GM23248 (cell line): ENCODE results near the gene RSF1. TPM values are rescaled to one million over a fixed set of nuclear protein-coding genes. Genes with fewer than 3 reads are reported as not detected.

Experiments
- DNase-seq: peaks from one replicate; pipeline ENCODE4 v3.0.0-alpha.2; 2015
- H2AFZ ChIP-seq: fragments of 200-600 bp; sonication (generic); 2 replicates; pipeline ENCODE4 v1.6.1; 2016; ENCODE audit warnings: antibody characterized with exemption
- H3F3A ChIP-seq: fragments of 200-600 bp; sonication (generic); 2 replicates; pipeline ENCODE4 v1.6.1; 2016; ENCODE audit warnings: mild to moderate bottlenecking, antibody characterized with exemption, mixed run types; ENCODE audit not compliant: insufficient read depth
- H3K27ac ChIP-seq: fragments of 200-600 bp; sonication (generic); 2 replicates; pipeline ENCODE4 v1.5.1; 2016; ENCODE audit warnings: mild to moderate bottlenecking
- H3K27me3 ChIP-seq: fragments of 200-600 bp; sonication (generic); replicated peaks from 2 replicates; pipeline ENCODE4 v1.6.1; 2016; ENCODE audit warnings: mild to moderate bottlenecking; ENCODE audit not compliant: insufficient read depth
- H3K36me3 ChIP-seq: fragments of 200-600 bp; sonication (generic); 2 replicates; pipeline ENCODE4 v1.6.1; 2016; ENCODE audit warnings: low read depth, mild to moderate bottlenecking
- H3K4me1 ChIP-seq: fragments of 200-600 bp; sonication (generic); 2 replicates; pipeline ENCODE4 v1.6.1; 2016; ENCODE audit warnings: mild to moderate bottlenecking; ENCODE audit not compliant: insufficient read depth
- H3K4me2 ChIP-seq: fragments of 200-600 bp; sonication (generic); one replicate; pipeline ENCODE4 v1.6.1; 2016; ENCODE audit warnings: mild to moderate bottlenecking; ENCODE audit not compliant: unreplicated experiment
- H3K4me3 ChIP-seq: fragments of 200-600 bp; sonication (generic); 2 replicates; pipeline ENCODE4 v1.5.1; 2016; ENCODE audit warnings: mild to moderate bottlenecking
- H3K79me2 ChIP-seq: fragments of 200-600 bp; sonication (generic); 2 replicates; pipeline ENCODE4 v1.6.1; 2016; ENCODE audit warnings: mild to moderate bottlenecking; ENCODE audit not compliant: insufficient read depth
- H3K9ac ChIP-seq: fragments of 200-600 bp; sonication (generic); 2 replicates; pipeline ENCODE4 v1.6.1; 2016; ENCODE audit warnings: mild to moderate bottlenecking
- H3K9me2 ChIP-seq: fragments of 200-600 bp; sonication (generic); 2 replicates; pipeline ENCODE4 v1.6.1; 2016; ENCODE audit warnings: mixed run types, mild to moderate bottlenecking, moderate library complexity; ENCODE audit not compliant: insufficient read depth
- H3K9me3 ChIP-seq: fragments of 200-600 bp; sonication (generic); one replicate; pipeline ENCODE4 v1.6.1; 2017; ENCODE audit warnings: low read depth
- H4K20me1 ChIP-seq: fragments of 200-600 bp; sonication (generic); 2 replicates; pipeline ENCODE4 v1.6.0; 2016; ENCODE audit not compliant: insufficient read depth
- EZH2 ChIP-seq: fragments of 200-600 bp; sonication (generic); IDR thresholded peaks from 2 replicates; pipeline ENCODE4 v1.6.1; 2018; ENCODE audit warnings: antibody characterized with exemption, mild to moderate bottlenecking; ENCODE audit not compliant: insufficient read depth, poor library complexity, severe bottlenecking
- EZH2phosphoT487 ChIP-seq: fragments of 200-600 bp; sonication (generic); IDR thresholded peaks from 2 replicates; pipeline ENCODE4 v1.6.1; 2018; ENCODE audit warnings: antibody characterized with exemption, moderate library complexity, mild to moderate bottlenecking, low read depth; ENCODE audit not compliant: insufficient read depth
- WGBS, 2 experiments: methylation state at CpG; one replicate each; pipeline ENCODE4 v1.1.6; 2015 to 2017; ENCODE audit warnings: low lambda C conversion rate in 2 of 2, low coverage in 1 of 2; ENCODE audit errors: missing lambda C conversion rate in 2 of 2; 5-methylcytosine and 5-hydroxymethylcytosine counted together
- in situ Hi-C: fragments of 300-500 bp; cut with MboI; formaldehyde crosslinking; loops from 2 replicates; pipeline ENCODE4 v1.15.0; 2020
- polyA plus RNA-seq: library from polyadenylated mRNA; unstranded; fragments of >200 nt; fragmentation: Nextera tagmentation; extraction: Ambion mirVana; gene quantifications from 2 replicates; pipeline ENCODE4 v1.2.1, GENCODE V29; 2016
- total RNA-seq: library from RNA; depleted of rRNA; stranded (reverse); fragments of >200 nt; shearing (Covaris generic); gene quantifications from 2 replicates; pipeline ENCODE4 v1.2.3, GENCODE V29; 2014

RSF1 gene
- total and polyA plus RNA-seq, 2 experiments from 2014 or later, result 39.0 to 48.2 TPM

DNA sequence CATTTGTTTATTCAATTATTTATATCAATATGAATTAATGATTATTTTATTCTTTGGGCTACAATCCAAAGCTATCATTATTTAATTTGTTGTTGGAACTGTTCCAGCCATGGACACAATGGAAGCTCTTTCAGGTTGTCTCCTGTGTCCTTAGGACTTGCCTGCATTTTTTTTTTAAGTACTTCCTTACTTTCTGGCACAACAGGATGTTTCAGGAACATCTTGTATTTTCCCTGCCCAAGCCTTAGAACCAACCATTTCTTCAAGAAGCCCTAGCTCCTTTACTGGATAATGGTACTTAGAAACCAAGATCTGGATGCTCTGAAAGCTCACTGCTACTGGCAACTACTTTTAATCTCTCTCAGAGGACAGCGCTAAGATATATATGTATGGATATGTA, 125.1 kb downstream of the RSF1 start:
- no peak for TF ChIP-seq EZH2phosphoT487
- no peak for TF ChIP-seq EZH2
- in situ Hi-C loops, result no loop called here
- no peaks in the 10 kb centered on the region; the same call in 1 of the 2 replicates for H3F3A ChIP-seq
- no peaks in the 10 kb centered on the region for H3K9me2 ChIP-seq
- no peak overlapping the region for H3K4me2 ChIP-seq
- no peak overlapping the region for H3K27ac ChIP-seq
- no peaks in the 10 kb centered on the region for H3K27me3 ChIP-seq
- H3K9me3 ChIP-seq, result no peaks in the 10 kb centered on the region
- no peak overlapping the region for H3K4me3 ChIP-seq
- H3K36me3 ChIP-seq, result peaks cover 48% of the 10 kb centered on the region
- 92 to 100% methylated on average over 1 of the region's 1 CpG for WGBS, 2 experiments
- no peaks in the 10 kb centered on the region for H3K79me2 ChIP-seq
- H4K20me1 ChIP-seq, result no peaks in the 10 kb centered on the region
- no peak overlapping the region for H3K9ac ChIP-seq
- no peaks in the 10 kb centered on the region for H3K4me1 ChIP-seq
- H2AFZ ChIP-seq, result no peak overlapping the region
- no peak for DNase-seq

DNA sequence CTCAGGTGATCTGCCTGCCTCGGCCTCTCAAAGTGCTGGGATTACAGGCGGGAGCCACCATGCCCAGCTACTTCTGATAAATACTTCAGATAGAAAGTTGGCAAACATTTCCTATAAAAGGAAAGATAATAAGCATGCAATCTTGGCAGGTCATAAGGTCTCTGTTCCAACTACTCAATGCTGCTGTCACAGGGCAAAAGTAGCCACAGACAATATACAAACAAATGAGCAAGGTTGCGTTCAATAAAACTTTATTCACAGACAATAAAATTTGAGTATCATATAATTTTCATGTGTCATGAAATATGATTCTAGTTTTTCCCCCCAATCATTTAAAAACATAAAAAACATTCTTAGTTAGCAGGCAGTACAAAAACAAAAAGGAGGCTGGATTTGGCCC, 129.9 kb downstream of the RSF1 start:
- Histone ChIP-seq H3K4me3 (no peak overlapping the region), H3K79me2 (no peaks in the 10 kb centered on the region), H3K4me1 (no peaks in the 10 kb centered on the region), H3K4me2 (no peak overlapping the region), H2AFZ (no peak overlapping the region), H3K27ac (no peak overlapping the region), H3K9me2 (no peaks in the 10 kb centered on the region), H3K9me3 (no peaks in the 10 kb centered on the region), H4K20me1 (no peaks in the 10 kb centered on the region), H3K9ac (no peak overlapping the region), H3F3A (no peaks in the 10 kb centered on the region; the same call in 1 of the 2 replicates), H3K27me3 (no peaks in the 10 kb centered on the region), H3K36me3 (peaks cover 41% of the 10 kb centered on the region)
- no peak for TF ChIP-seq EZH2phosphoT487
- 100% methylated on average over 3 of the region's 3 CpGs for WGBS, 2 experiments
- in situ Hi-C loops, result no loop called here
- no peak for DNase-seq

DNA sequence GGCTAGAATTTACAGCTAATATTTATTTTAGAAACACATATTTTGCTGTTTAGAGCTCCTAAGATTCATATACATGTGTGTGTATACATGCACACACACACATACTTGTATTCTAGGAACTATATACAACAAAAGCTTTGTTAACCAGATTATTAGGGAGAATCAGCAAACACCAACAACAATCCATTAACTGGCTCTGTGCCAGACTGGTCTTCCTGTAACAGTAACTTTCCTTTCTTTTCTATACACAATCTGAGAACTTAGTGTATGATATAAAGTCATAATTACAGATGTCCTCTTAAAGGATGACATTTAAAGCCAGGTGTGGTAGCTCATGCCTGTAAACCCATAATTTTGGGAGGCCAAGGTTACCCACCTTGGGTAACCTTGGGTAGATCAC, 133.4 kb downstream of the RSF1 start:
- Histone ChIP-seq H3K79me2 (no peaks in the 10 kb centered on the region), H3K27ac (no peak overlapping the region), H3K4me2 (no peak overlapping the region), H3K9me3 (no peaks in the 10 kb centered on the region), H3K27me3 (no peaks in the 10 kb centered on the region), H3K4me1 (no peaks in the 10 kb centered on the region), H3K4me3 (no peak overlapping the region), H3K9ac (no peak overlapping the region), H3K36me3 (peaks cover 51% of the 10 kb centered on the region; the same call in 1 of the 2 replicates), H2AFZ (no peak overlapping the region), H4K20me1 (no peaks in the 10 kb centered on the region), H3K9me2 (no peaks in the 10 kb centered on the region), H3F3A (no peaks in the 10 kb centered on the region; the same call in 1 of the 2 replicates)
- TF ChIP-seq EZH2 (no peak), EZH2phosphoT487 (no peak)
- in situ Hi-C loops, result no loop called here
- peak; percentile 9 for DNase-seq

DNA sequence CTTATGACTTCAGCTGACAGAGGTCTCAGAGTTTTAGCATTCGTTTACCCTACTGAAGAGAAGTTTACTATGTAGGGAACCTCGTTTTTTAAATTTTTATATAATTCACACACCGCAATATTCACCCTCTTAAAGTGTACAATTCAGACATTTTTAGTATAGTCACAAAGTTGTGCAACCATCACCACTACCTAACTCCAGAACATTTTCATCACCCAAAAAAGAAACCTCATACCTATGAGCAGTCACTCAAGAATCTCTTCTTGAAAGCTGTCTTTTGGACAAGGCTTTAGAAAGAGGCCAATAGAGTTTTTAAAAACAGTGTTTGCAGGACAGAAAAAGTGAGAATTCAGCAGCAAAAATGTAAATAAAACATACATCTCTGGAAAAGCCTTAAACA, 143.4 kb downstream of the RSF1 start:
- H4K20me1 ChIP-seq, result no peaks in the 10 kb centered on the region
- H3K9ac ChIP-seq, result no peak overlapping the region
- H3K79me2 ChIP-seq, result no peaks in the 10 kb centered on the region
- H2AFZ ChIP-seq, result no peak overlapping the region
- no peak overlapping the region for H3K4me2 ChIP-seq
- H3K9me2 ChIP-seq, result no peaks in the 10 kb centered on the region
- H3F3A ChIP-seq, result peaks cover 28% of the 10 kb centered on the region
- no peaks in the 10 kb centered on the region for H3K9me3 ChIP-seq
- WGBS, 2 experiments, result 78 to 88% methylated on average over 3 of the region's 3 CpGs
- peaks cover 54% of the 10 kb centered on the region for H3K36me3 ChIP-seq
- in situ Hi-C loops, result no loop called here
- peak; percentile 53 for DNase-seq
- H3K27ac ChIP-seq, result no peak overlapping the region
- H3K4me3 ChIP-seq, result no peak overlapping the region
- peaks cover 22% of the 10 kb centered on the region for H3K4me1 ChIP-seq
- H3K27me3 ChIP-seq, result no peaks in the 10 kb centered on the region
- TF ChIP-seq EZH2phosphoT487 (no peak), EZH2 (no peak)

DNA sequence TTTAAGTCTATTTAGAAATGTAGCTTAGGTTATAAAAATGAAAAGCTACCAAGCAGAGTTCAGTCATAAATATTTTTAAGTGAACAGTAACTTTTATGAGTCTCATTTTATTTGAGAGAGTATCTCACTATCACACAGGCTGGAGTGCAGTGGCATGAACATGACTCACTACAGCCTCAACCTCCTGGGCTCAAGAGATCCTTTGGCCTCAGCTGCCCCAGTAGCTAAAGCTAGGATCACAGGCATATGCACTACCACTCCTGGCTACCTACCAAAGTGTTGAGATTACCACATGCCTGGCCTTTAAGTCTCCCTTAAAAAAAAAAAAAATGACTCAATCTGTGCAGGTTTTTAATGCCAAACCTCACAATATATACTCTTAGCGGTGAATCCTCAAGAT, 148.3 kb downstream of the RSF1 start:
- DNase-seq, result peak; percentile 92
- no peaks in the 10 kb centered on the region for H3K27me3 ChIP-seq
- peaks cover 36% of the 10 kb centered on the region for H3K4me1 ChIP-seq
- H3K27ac ChIP-seq, result peak overlapping the region; percentile 50
- peak overlapping the region; percentile 15 for H3K4me2 ChIP-seq
- H3K9me3 ChIP-seq, result no peaks in the 10 kb centered on the region
- H3F3A ChIP-seq, result peaks cover 29% of the 10 kb centered on the region
- no peaks in the 10 kb centered on the region for H3K79me2 ChIP-seq
- H2AFZ ChIP-seq, result no peak overlapping the region
- H4K20me1 ChIP-seq, result no peaks in the 10 kb centered on the region
- peaks cover 70% of the 10 kb centered on the region for H3K36me3 ChIP-seq
- H3K9me2 ChIP-seq, result no peaks in the 10 kb centered on the region
- H3K4me3 ChIP-seq, result no peak overlapping the region
- 53 to 69% methylated on average over 1 of the region's 1 CpG for WGBS, 2 experiments
- TF ChIP-seq EZH2phosphoT487 (no peak), EZH2 (no peak)
- no peak overlapping the region for H3K9ac ChIP-seq
- in situ Hi-C loops, result no loop called here
